Stimulated activated naive B cell treated with anti-CD40 and anti-IgM and Interleukin-4, amounts not matched to agents 10 μg/mL and 1 μg/mL and 100 μg/mL, for 72 hours (primary cell): ENCODE data around the gene KIF14.

Experiments
- ATAC-seq, 2 donors: fragments of 150-1000 bp; cut with Tn5 transposase; replicated peaks; 2 replicates each; pipeline ENCODE4 v1.10.0; 2021; ENCODE audit warnings: moderate library complexity in 1 of 2
- DNase-seq: peaks from one replicate; pipeline ENCODE4 v3.0.0; 2021
- H3K27ac Mint-ChIP-seq: one replicate; pipeline ENCODE4 v1.8.0; 2022; ENCODE audit warnings: mild to moderate bottlenecking, mixed read lengths
- H3K27me3 Mint-ChIP-seq, 2 donors: one replicate each; pipeline ENCODE4 v1.8.0; 2022; ENCODE audit warnings: mixed read lengths in 2 of 2
- H3K36me3 Mint-ChIP-seq, 2 donors: one replicate each; pipeline ENCODE4 v1.8.0; 2022; ENCODE audit warnings: mixed read lengths in 2 of 2, mild to moderate bottlenecking in 1 of 2
- H3K4me1 Mint-ChIP-seq, 2 donors: one replicate each; pipeline ENCODE4 v1.8.0; 2022; ENCODE audit warnings: mixed read lengths in 2 of 2, mild to moderate bottlenecking in 1 of 2
- H3K4me3 Mint-ChIP-seq, 2 donors: one replicate each; pipeline ENCODE4 v1.8.0; 2022; ENCODE audit warnings: mild to moderate bottlenecking in 2 of 2, mixed read lengths in 2 of 2, moderate library complexity in 1 of 2
- H3K9me3 Mint-ChIP-seq, 2 donors: one replicate each; pipeline ENCODE4 v1.8.0; 2022; ENCODE audit warnings: mixed read lengths in 2 of 2, mild to moderate bottlenecking in 1 of 2

The KIF14 gene

DNA sequence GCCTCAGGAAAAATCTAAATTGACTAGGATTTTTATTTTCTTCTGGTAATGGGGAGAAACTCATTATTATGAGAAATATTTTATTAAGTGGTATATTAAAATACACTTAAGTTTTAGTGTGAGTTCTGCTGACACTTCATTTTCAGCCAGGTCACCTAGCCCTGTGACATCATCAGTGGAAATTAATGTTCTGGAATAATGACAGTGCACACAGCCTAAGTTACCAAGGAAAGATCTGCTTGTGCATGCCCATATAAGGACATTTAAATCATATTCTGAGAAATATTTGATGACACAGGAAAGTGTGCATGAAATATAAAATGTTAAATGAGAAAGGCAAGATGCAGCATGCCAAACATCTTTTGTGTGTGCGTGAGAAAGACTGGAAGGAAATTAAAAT, 102.0 kb downstream of the KIF14 start:
- Mint-ChIP-seq H3K27me3 (peaks cover 5 to 6% of the 10 kb centered on the region in 2 donors), H3K4me3 (no peak overlapping the region), H3K27ac (no peak overlapping the region), H3K9me3 (no peaks in the 10 kb centered on the region), H3K4me1 (no peaks in the 10 kb centered on the region), H3K36me3 (no peaks in the 10 kb centered on the region)
- ATAC-seq (no peak), DNase-seq (no peak)

DNA sequence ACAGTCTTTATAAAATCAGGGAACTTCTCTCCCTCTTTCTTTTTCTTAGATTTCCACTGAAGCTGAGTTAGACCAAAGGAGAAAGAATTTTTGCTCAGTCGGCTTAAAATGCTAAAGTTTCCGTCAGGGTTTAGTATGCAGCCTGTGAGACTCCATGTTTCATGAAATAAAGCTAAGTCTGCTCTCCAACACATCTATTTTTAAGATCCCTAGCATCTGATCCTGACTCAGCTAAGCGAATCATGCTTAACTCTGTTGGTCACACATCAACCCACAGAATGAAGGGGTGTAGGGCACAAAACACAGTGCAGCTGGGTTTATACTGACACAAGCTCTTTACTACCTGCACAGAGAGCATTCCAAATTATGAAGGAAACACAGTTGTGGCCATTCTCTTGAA, 108.4 kb downstream of the KIF14 start:
- Mint-ChIP-seq H3K27ac (no peak overlapping the region), H3K9me3 (no peaks in the 10 kb centered on the region), H3K4me1 (no peaks in the 10 kb centered on the region)

DNA sequence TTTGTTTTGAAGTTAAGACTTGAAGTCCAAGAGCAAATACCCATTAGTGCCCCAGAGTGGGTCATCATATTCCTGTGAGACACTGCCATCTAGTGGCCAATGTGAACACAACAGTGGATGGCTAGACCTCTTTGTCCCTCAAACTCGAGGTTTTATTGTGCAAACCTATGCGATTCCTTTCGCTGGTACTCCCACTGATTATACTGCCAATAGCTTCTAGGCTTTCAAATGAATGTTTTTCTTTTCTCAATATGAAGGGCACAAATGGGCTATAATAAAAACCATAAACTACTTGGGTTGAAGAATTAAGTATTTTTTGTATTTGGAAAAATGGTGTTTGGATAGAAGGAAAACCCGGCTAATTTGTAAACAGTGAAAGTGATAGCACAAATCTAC, 110.3 kb downstream of the KIF14 start:
- Mint-ChIP-seq H3K9me3 (no peaks in the 10 kb centered on the region), H3K27me3 (peaks cover 18 to 21% of the 10 kb centered on the region in 2 donors), H3K36me3 (no peaks in the 10 kb centered on the region), H3K27ac (no peak overlapping the region), H3K4me3 (no peak overlapping the region), H3K4me1 (peaks cover 0 to under 1% of the 10 kb centered on the region in 2 donors)
- DNase-seq (peak; percentile 59), ATAC-seq (peak; percentile 90 to 92)

More for the DNA sequence above, 108.4 kb downstream of the KIF14 start:
- H3K4me3 Mint-ChIP-seq, result no peak overlapping the region
- H3K27me3 Mint-ChIP-seq, result peaks cover 12 to 16% of the 10 kb centered on the region in 2 donors
- ATAC-seq, result no peak
- no peaks in the 10 kb centered on the region for H3K36me3 Mint-ChIP-seq
- no peak for DNase-seq

DNA sequence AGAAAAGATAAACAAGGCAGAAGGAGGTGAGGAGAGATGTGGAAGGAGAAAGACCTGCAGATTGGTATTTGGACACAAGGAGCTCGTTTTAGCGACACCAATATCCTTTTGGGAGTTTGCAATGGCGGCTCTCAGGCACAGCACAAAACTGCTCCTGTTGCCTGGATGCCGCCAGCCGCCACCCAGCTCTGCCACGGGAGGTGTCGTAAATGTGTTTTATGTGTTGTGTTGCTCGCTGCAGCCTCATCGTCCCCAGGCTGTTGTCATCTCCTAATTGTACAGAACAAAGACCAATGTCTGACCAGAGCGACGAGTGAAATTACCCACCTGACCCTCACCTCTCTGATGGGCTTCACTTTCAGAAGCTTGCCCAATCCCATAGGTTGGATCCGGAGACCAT, 114.1 kb downstream of the KIF14 start:
- H3K36me3 Mint-ChIP-seq, result no peaks in the 10 kb centered on the region
- peaks cover 12 to 22% of the 10 kb centered on the region in 2 donors for H3K27me3 Mint-ChIP-seq
- no peaks in the 10 kb centered on the region for H3K9me3 Mint-ChIP-seq
- peaks cover 3 to 6% of the 10 kb centered on the region in 2 donors for H3K4me1 Mint-ChIP-seq
- H3K4me3 Mint-ChIP-seq, result no peak overlapping the region
- no peak overlapping the region for H3K27ac Mint-ChIP-seq
- DNase-seq (no peak), ATAC-seq (no peak)

DNA sequence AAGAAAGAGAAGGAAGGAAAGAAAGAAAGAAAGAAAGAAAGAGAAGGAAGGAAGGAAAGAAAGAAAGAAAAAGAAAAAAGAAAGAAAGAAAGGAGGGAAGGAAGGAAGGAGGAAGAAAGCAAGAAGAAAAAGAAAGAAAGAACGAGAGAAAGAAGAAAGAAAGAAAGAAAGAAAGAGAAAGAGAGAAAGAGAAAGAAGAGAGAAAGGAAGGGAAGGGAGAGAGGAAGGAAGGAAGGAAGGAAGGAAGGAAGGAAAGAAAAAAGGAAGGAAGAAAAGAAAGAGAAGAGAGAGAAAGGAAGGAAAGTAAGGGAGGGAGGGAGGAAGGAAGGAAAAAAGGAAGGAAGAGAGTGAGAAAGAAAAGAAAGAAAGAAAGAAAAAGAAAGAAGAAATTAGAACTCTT, 115.3 kb downstream of the KIF14 start:
- no peak overlapping the region for H3K4me3 Mint-ChIP-seq
- H3K27me3 Mint-ChIP-seq, result peaks cover 10 to 15% of the 10 kb centered on the region in 2 donors
- ATAC-seq, result no peak

More for the DNA sequence above, 115.3 kb downstream of the KIF14 start:
- DNase-seq, result no peak
- no peaks in the 10 kb centered on the region for H3K9me3 Mint-ChIP-seq
- peaks cover 3 to 6% of the 10 kb centered on the region in 2 donors for H3K4me1 Mint-ChIP-seq
- no peaks in the 10 kb centered on the region for H3K36me3 Mint-ChIP-seq
- H3K27ac Mint-ChIP-seq, result no peak overlapping the region
